NT2/D1 (cell line): ENCODE measurements around the gene TNFRSF8.

Source experiments
- SUZ12 ChIP-seq: IDR thresholded peaks from 2 replicates; pipeline ENCODE4 v1.6.1; 2011; ENCODE audit not compliant: insufficient read length, insufficient read depth; ENCODE audit errors: extremely low read depth
- YY1 ChIP-seq: IDR thresholded peaks from 2 replicates; pipeline ENCODE4 v1.6.1; 2011; ENCODE audit not compliant: insufficient read length, insufficient read depth
- ZNF274 ChIP-seq: IDR thresholded peaks from 2 replicates; pipeline ENCODE4 v1.6.1; 2011; ENCODE audit warnings: mild to moderate bottlenecking, low read depth, low read length

GRCh38 chr1:12097321-12097720 lies 34.2 kb downstream of the TNFRSF8 start:
- no peak for TF ChIP-seq ZNF274
- no peak for TF ChIP-seq YY1
- no peak for TF ChIP-seq SUZ12
